GM10266 (cell line): ENCODE results near the gene CLRN3.

Experiments used
- DNase-seq: peaks from one replicate; pipeline ENCODE4 v3.0.0; 2012; ENCODE audit errors: extremely low spot score
- CTCF ChIP-seq: IDR thresholded peaks from 2 replicates; pipeline ENCODE4 v1.5.1; 2012; ENCODE audit warnings: mild to moderate bottlenecking, low read depth; ENCODE audit not compliant: control insufficient read depth, insufficient read depth; ENCODE audit errors: missing control alignments

The CLRN3 gene

GRCh38 chr10:127874671-127875448 is 17.9 kb downstream of the CLRN3 start:
- DNase-seq, result no peak
- no peak for TF ChIP-seq CTCF

- no peak for TF ChIP-seq CTCF
These were observed 18.8 kb downstream of the CLRN3 start for GRCh38 chr10:127873901-127874470.

GRCh38 chr10:127872871-127873600 is 19.7 kb downstream of the CLRN3 start:
- no peak for DNase-seq
- TF ChIP-seq CTCF, result no peak

More at GRCh38 chr10:127873901-127874470, 18.8 kb downstream of the CLRN3 start:
- no peak for DNase-seq

GRCh38 chr10:127872011-127872761 is 20.6 kb downstream of the CLRN3 start:
- no peak for DNase-seq
- TF ChIP-seq CTCF, result no peak

- no peak for TF ChIP-seq CTCF
- DNase-seq, result no peak
These were observed 21.1 kb downstream of the CLRN3 start for GRCh38 chr10:127871631-127872010.

- DNase-seq, result no peak
- TF ChIP-seq CTCF, result no peak
These were observed 23.4 kb downstream of the CLRN3 start for GRCh38 chr10:127869329-127869728.
